Measurements from ENCODE around the gene DPF1.
"Not testable (repeated sequence)": the region's sequence is repeated elsewhere in the genome, so short reads cannot be mapped to it uniquely, and the experiment has no call there.

Gene DPF1

GRCh38 chr19:38224014-38224862 is at the start of gene DPF1:
TSS of gene DPF1 (minus strand) at chr19:38224222. CDS start at chr19:38224142, 80 bp downstream.
- peak; percentile 50 for DNase-seq (ENCODE audit: low read depth)

- no peak for DNase-seq (ENCODE audit: low read depth)
These were observed 49.5 kb upstream of the DPF1 start for GRCh38 chr19:38273499-38273898.

DNA sequence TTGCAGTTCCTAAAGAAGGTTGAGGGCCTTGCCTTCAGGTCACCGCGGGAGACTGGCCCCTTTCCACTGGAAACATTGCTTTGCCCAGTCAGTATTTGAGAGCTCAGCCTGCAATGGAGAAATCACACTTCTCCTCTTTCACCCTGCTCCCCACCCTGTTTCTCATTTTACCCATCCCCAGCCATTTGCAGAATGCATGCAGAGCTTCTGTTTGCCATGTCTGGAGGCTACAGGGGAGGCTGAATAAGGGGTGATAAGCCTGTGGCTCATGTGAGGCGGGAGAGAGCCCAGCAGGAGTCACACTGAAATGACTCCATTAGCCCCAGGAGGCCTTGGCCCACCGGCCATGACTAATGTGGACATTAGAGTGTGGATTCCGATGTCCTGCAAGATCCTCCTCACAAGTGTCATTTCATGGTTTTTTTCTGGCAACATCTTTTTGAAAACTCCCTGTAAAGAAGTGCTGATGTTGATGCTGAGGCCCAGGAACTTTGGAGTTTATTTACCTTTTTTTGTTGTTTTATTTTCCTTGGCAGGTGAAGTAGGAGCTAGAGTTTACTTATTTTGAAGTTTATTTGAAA is 46.7 kb upstream of the DPF1 start:
- DNase-seq (ENCODE audit: low read depth), result no peak

- DNase-seq (ENCODE audit: low read depth), result no peak
These were observed 44.5 kb upstream of the DPF1 start for GRCh38 chr19:38268539-38268938.

GRCh38 chr19:38267761-38268483 is 43.9 kb upstream of the DPF1 start:
- no peak for DNase-seq (ENCODE audit: low read depth)

- DNase-seq (ENCODE audit: low read depth), result no peak
These were observed 43.1 kb upstream of the DPF1 start for GRCh38 chr19:38266981-38267597.

- no peak for DNase-seq (ENCODE audit: low read depth)
These were observed 42.0 kb upstream of the DPF1 start for GRCh38 chr19:38265921-38266429.

DNA sequence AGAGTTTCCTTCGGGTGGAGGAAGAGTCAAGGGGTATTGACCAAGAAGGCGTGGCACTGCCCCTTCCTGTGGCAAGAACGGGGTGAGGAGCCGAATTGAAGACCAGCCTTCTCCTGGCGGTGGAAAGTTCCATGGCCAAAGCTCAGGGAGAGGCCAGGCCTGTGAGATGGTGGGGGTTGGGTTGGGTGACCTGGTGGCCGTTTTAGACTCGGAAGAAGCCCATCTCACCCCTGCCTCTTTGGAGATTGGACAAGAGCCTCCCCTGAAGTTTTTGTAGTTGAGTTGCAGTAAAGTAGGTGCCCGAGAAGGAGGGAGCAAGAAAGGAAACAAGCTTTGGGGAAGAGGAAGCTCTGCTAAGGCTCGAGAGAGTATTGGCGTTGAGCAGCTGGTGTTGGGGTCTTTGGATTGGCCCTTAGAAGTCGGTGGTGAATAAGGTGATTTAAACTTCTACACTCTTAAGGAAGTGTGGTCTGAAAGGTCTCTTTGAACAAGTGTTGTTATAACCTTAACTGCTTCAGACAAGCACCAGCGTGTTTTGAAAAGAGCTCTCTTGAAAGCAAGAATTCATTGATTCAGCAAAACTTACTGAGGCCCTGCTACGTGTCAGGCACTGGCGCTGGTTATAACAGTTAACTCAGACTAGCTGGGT is 41.3 kb upstream of the DPF1 start:
- no peak for DNase-seq (ENCODE audit: low read depth)

DNA sequence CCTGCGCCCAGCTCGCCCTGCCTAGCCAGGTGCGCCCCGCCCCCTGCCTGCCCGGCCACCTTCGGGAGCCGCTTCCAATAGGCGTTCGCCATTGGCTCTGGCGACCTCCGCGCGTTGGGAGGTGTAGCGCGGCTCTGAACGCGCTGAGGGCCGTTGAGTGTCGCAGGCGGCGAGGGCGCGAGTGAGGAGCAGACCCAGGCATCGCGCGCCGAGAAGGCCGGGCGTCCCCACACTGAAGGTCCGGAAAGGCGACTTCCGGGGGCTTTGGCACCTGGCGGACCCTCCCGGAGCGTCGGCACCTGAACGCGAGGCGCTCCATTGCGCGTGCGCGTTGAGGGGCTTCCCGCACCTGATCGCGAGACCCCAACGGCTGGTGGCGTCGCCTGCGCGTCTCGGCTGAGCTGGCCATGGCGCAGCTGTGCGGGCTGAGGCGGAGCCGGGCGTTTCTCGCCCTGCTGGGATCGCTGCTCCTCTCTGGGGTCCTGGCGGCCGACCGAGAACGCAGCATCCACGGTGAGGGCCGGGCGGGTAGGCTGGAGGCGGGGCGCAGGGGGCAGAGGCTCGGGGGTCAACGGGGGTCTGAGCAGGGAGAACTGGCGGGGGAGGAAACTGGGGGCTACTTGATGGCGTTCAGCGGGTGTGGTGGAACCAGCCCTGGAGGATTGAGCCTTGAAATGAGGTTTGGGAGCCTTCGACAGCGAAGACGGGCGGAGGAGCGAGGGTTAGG is 40.6 kb upstream of the DPF1 start, which contains the start of gene SPINT2:
SPINT2 (plus strand) TSS at position 88 of the 727 bp plus-strand sequence; CDS start at position 408, 320 bp downstream.
- peak; percentile 6 for DNase-seq (ENCODE audit: low read depth)

GRCh38 chr19:38263689-38264485 is 39.9 kb upstream of the DPF1 start:
- DNase-seq (ENCODE audit: low read depth), result peak; percentile 58

- DNase-seq (ENCODE audit: low read depth), result no peak
These were observed 38.7 kb upstream of the DPF1 start for GRCh38 chr19:38262585-38263268.

DNA sequence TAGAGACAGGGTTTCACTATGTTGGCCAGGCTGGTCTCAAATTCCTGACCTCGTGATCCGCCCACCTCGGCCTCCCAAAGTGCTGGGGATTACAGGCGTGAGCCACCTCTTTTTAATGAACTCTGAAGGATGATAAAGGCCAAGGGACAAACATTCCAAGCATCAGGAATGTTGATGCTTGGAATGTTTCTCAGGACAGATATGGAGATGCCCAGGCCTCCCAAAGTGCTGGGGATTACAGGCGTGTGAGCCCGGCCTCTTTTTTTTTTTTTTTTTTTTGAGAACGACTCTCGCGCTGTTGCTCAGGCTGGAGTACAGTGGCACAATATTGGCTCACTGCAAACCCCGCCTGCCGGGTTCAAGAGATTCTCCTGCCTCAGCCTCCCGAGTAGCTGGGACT is 37.9 kb upstream of the DPF1 start:
- not testable (repeated sequence) for DNase-seq (ENCODE audit: low read depth)

- DNase-seq (ENCODE audit: low read depth), result no peak
These were observed 31.5 kb upstream of the DPF1 start for GRCh38 chr19:38255383-38256014.

DNA sequence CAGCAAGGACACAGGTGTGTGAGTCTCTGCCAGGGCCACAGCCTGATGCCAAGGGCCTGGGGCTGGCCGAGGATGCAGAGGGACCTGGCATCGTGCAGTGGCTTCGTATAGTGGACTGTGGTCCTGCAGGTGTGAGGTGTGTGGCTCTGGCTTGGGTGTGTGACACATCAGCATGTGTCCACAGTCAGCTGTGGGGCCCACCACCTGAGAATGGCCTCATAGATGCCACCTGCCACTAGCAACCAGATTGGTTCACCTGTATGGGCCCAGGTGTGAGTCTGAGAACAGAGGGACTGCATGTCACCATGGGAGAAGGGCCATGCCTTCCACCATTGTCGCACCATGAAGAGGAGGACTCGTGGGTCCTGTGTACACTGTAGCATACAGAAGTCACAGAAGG is 29.8 kb upstream of the DPF1 start:
- DNase-seq (ENCODE audit: low read depth), result no peak

GRCh38 chr19:38252941-38253691 is 29.1 kb upstream of the DPF1 start:
- DNase-seq (ENCODE audit: low read depth), result no peak

DNA sequence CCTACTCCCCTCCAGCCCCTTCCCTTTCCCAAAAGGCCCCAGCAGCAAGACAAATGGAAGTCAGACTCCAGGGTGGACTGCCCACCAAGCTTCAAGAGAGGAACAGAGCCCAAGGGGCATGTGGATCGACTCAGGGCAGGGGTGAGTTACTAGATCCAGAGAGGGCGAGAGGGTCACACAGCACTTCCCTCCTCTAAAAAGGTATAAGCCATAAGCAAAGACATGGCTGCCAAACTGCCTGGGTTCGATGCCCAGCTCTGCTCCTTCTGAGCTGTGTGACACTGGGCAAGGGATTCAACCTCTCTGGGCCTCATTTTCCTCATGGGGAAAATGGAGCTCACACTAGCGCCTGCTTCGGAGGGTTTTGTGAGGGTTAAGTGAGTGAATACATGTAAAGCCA is 28.4 kb upstream of the DPF1 start:
- DNase-seq (ENCODE audit: low read depth), result no peak

DNA sequence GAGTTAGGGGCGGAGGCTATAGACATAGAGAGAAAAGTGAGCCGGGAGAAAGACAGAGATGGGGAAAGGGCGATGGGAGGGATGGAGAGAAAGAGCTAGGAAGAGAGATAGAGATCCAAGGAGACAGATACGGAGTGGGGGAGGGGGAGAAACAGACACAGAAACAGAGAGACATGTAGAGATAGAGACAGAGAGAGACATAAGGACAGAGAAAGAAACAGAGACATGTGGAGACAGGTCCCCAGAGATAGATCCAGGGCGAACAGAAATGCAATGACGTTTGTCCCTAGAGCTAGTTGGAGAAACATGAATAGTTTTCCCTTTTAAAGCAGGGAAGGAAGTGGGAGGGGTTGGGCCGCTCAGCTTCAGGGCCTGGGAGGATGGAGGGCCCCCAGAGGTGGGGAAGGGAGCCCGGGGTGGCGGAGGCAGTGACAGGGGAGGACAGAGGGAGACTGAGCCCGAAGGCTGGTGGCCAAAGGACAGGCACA is 27.6 kb upstream of the DPF1 start:
- no peak for DNase-seq (ENCODE audit: low read depth)

Data from stimulated activated CD8-positive, alpha-beta memory T cell treated with anti-CD3 and anti-CD28 coated beads, Interleukin-4, amount 100 ng/mL, for 24 hours (primary cell).